Duodenal mucosa (tissue), 2 donors: ENCODE data around the gene LRRC42.

Experiments
- H3K27ac ChIP-seq: one replicate; pipeline ENCODE4 v1.7.0; 2013; ENCODE audit warnings: low read depth, low read length
- H3K27me3 ChIP-seq, 2 donors: one replicate each; pipeline ENCODE4 v1.7.0; 2013; ENCODE audit warnings: low read length in 2 of 2, control low read depth in 1 of 2; ENCODE audit not compliant: insufficient read depth in 2 of 2, control insufficient read depth in 1 of 2
- H3K36me3 ChIP-seq, 2 donors: one replicate each; pipeline ENCODE4 v1.7.0; 2013; ENCODE audit warnings: low read length in 2 of 2, control low read depth in 1 of 2; ENCODE audit not compliant: insufficient read depth in 2 of 2, control insufficient read depth in 1 of 2
- H3K4me1 ChIP-seq, 2 donors: one replicate each; pipeline ENCODE4 v1.7.0; 2013; ENCODE audit warnings: low read length in 2 of 2, control low read depth in 1 of 2; ENCODE audit not compliant: insufficient read depth in 2 of 2, control insufficient read depth in 1 of 2
- H3K4me3 ChIP-seq, 2 donors: one replicate each; pipeline ENCODE4 v1.7.0; 2013; ENCODE audit warnings: low read length in 2 of 2, low read depth in 1 of 2
- H3K9ac ChIP-seq, 2 donors: one replicate each; pipeline ENCODE4 v1.7.0; 2013; ENCODE audit warnings: low read length in 2 of 2, low read depth in 1 of 2
- H3K9me3 ChIP-seq, 2 donors: one replicate each; pipeline ENCODE4 v1.7.0; 2013; ENCODE audit warnings: low read length in 2 of 2, control low read depth in 1 of 2; ENCODE audit not compliant: control insufficient read depth in 1 of 2

LRRC42 gene

GRCh38 chr1:53938136-53938830 is 7.9 kb upstream of the LRRC42 start:
- Histone ChIP-seq H3K9ac (no peak overlapping the region), H3K27me3 (no peaks in the 10 kb centered on the region), H3K9me3 (peaks cover 5 to 11% of the 10 kb centered on the region in 2 donors), H3K4me1 (no peaks in the 10 kb centered on the region), H3K36me3 (peaks cover 0 to 5% of the 10 kb centered on the region in 2 donors), H3K4me3 (no peak overlapping the region), H3K27ac (no peak overlapping the region)

GRCh38 chr1:53942127-53942957 is 3.8 kb upstream of the LRRC42 start:
- H3K9ac ChIP-seq: no peak overlapping the region

GRCh38 chr1:53943090-53943489 is 3.1 kb upstream of the LRRC42 start:
- no peak overlapping the region for H3K4me3 ChIP-seq
- no peaks in the 10 kb centered on the region for H3K9me3 ChIP-seq
- H3K9ac ChIP-seq: no peak overlapping the region
- no peaks in the 10 kb centered on the region for H3K27me3 ChIP-seq
- H3K36me3 ChIP-seq: no peaks in the 10 kb centered on the region
- no peak overlapping the region for H3K27ac ChIP-seq
- peaks cover 13 to 16% of the 10 kb centered on the region in 2 donors for H3K4me1 ChIP-seq

More at GRCh38 chr1:53942127-53942957, 3.8 kb upstream of the LRRC42 start:
- Histone ChIP-seq H3K9me3 (no peaks in the 10 kb centered on the region), H3K4me3 (no peak overlapping the region), H3K4me1 (peaks cover 11 to 14% of the 10 kb centered on the region in 2 donors), H3K27me3 (no peaks in the 10 kb centered on the region), H3K27ac (no peak overlapping the region), H3K36me3 (no peaks in the 10 kb centered on the region)

GRCh38 chr1:53943490-53944043 is 2.6 kb upstream of the LRRC42 start:
- no peaks in the 10 kb centered on the region for H3K9me3 ChIP-seq
- no peak overlapping the region for H3K9ac ChIP-seq
- H3K4me1 ChIP-seq: peaks cover 13 to 16% of the 10 kb centered on the region in 2 donors
- no peaks in the 10 kb centered on the region for H3K27me3 ChIP-seq
- H3K36me3 ChIP-seq: no peaks in the 10 kb centered on the region
- no peak overlapping the region for H3K27ac ChIP-seq
- H3K4me3 ChIP-seq: no peak overlapping the region

- peaks cover 13 to 16% of the 10 kb centered on the region in 2 donors for H3K4me1 ChIP-seq
- no peaks in the 10 kb centered on the region for H3K27me3 ChIP-seq
- H3K9me3 ChIP-seq: no peaks in the 10 kb centered on the region
- H3K9ac ChIP-seq: peak overlapping the region; percentile 80 to 85
- no peaks in the 10 kb centered on the region for H3K36me3 ChIP-seq
- peak overlapping the region; percentile 84 to 93 for H3K4me3 ChIP-seq
- no peak overlapping the region for H3K27ac ChIP-seq
Measured at GRCh38 chr1:53944469-53945182, 1.5 kb upstream of the LRRC42 start.

GRCh38 chr1:53945183-53945432 is 1.0 kb upstream of the LRRC42 start:
- Histone ChIP-seq H3K9me3 (no peaks in the 10 kb centered on the region), H3K4me3 (peak overlapping the region; percentile 84 to 93), H3K36me3 (no peaks in the 10 kb centered on the region), H3K9ac (peak overlapping the region; percentile 80 to 85), H3K4me1 (peaks cover 13 to 16% of the 10 kb centered on the region in 2 donors), H3K27ac (peak overlapping the region; percentile 78), H3K27me3 (no peaks in the 10 kb centered on the region)

GRCh38 chr1:53945433-53946251 is 508 bp upstream of the LRRC42 start, which contains the start of gene IFT25:
TSS of gene IFT25 (minus strand) at chr1:53945699. CDS start at chr1:53940082, 5,617 bp downstream.
- H3K27ac ChIP-seq: peak within 1 kb of the TSS; percentile 81
- H3K9me3 ChIP-seq: no peaks in the 10 kb centered on the region
- no peaks in the 10 kb centered on the region for H3K36me3 ChIP-seq
- peak within 1 kb of the TSS; percentile 80 to 85 for H3K9ac ChIP-seq
- H3K4me3 ChIP-seq: peak within 1 kb of the TSS; percentile 84 to 93
- H3K4me1 ChIP-seq: peaks cover 13 to 16% of the 10 kb centered on the region in 2 donors
- H3K27me3 ChIP-seq: no peaks in the 10 kb centered on the region

- H3K4me3 ChIP-seq: peak overlapping the region; percentile 74 to 75
- H3K9ac ChIP-seq: peak overlapping the region; percentile 55 to 77
- no peak overlapping the region for H3K27ac ChIP-seq
Measured at GRCh38 chr1:53947172-53947907, 1.2 kb downstream of the LRRC42 start.

GRCh38 chr1:53948291-53948690 is 2.1 kb downstream of the LRRC42 start:
- Histone ChIP-seq H3K9ac (no peak overlapping the region), H3K27ac (no peak overlapping the region)

More at GRCh38 chr1:53947172-53947907, 1.2 kb downstream of the LRRC42 start:
- peaks cover 13 to 16% of the 10 kb centered on the region in 2 donors for H3K4me1 ChIP-seq
- peaks cover 4 to 7% of the 10 kb centered on the region in 2 donors for H3K36me3 ChIP-seq
- no peaks in the 10 kb centered on the region for H3K27me3 ChIP-seq
- no peaks in the 10 kb centered on the region for H3K9me3 ChIP-seq

More at GRCh38 chr1:53948291-53948690, 2.1 kb downstream of the LRRC42 start:
- Histone ChIP-seq H3K4me3 (no peak overlapping the region), H3K9me3 (no peaks in the 10 kb centered on the region), H3K27me3 (no peaks in the 10 kb centered on the region), H3K4me1 (peaks cover 13 to 16% of the 10 kb centered on the region in 2 donors), H3K36me3 (peaks cover 8 to 15% of the 10 kb centered on the region in 2 donors)
